WI38 (cell line): Measurements from ENCODE around the gene XXYLT1.

Source experiments
- H3K4me3 ChIP-seq: 2 replicates; pipeline ENCODE4 v1.5.1; 2011; ENCODE audit warnings: low read depth, mild to moderate bottlenecking, control low read depth, low read length
- TF ChIP-seq, protein P1 (sequence below): IDR thresholded peaks from 2 replicates; pipeline ENCODE4 v1.5.1; 2012; ENCODE audit warnings: low read depth, mild to moderate bottlenecking, control low read depth, low read length

XXYLT1 gene

DNA sequence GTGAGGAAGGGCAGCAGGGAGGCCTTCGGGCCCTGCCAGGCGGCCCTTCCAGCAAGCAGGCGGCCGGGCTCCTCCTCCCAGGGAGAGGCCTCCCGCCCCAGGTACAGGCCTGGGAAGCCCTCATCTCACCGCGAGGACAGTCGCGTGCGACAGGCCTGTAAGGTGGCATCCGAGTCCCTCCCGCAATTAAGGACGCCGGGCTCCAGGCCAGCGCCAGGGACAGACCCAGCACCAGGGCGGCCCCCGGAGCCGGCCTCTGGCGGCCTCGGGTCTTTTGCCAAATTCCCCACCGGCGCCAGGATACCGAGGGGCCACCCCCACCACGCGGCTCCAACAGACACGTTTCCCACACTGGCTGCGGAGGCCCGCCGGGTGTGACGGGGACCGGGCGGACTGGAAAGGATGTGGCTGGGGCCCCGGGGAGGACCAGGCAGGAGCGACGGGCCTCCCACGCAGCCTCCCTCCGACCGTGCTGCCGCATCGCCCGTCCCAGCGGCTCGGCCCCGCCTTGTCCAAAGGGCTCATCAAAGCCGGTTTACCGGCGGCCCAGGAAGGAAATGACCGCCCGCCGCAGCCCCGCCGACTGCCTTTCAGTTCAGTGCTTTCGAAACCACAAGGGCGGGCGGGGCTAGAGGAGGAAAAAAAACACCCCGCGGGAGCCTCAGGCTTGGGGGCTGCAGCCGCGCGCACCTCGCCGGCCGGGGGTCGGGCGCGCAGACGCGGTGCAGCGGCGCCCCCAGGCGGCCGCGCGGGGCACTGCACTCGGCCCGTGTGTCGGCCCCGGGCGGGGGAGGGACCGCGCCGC is 11.3 kb downstream of the XXYLT1 start:
- TF ChIP-seq, protein P1, sequence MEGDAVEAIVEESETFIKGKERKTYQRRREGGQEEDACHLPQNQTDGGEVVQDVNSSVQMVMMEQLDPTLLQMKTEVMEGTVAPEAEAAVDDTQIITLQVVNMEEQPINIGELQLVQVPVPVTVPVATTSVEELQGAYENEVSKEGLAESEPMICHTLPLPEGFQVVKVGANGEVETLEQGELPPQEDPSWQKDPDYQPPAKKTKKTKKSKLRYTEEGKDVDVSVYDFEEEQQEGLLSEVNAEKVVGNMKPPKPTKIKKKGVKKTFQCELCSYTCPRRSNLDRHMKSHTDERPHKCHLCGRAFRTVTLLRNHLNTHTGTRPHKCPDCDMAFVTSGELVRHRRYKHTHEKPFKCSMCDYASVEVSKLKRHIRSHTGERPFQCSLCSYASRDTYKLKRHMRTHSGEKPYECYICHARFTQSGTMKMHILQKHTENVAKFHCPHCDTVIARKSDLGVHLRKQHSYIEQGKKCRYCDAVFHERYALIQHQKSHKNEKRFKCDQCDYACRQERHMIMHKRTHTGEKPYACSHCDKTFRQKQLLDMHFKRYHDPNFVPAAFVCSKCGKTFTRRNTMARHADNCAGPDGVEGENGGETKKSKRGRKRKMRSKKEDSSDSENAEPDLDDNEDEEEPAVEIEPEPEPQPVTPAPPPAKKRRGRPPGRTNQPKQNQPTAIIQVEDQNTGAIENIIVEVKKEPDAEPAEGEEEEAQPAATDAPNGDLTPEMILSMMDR, result peak; percentile 9; the same call in 1 of the 2 replicates
- peak overlapping the region; percentile 68 for H3K4me3 ChIP-seq

DNA sequence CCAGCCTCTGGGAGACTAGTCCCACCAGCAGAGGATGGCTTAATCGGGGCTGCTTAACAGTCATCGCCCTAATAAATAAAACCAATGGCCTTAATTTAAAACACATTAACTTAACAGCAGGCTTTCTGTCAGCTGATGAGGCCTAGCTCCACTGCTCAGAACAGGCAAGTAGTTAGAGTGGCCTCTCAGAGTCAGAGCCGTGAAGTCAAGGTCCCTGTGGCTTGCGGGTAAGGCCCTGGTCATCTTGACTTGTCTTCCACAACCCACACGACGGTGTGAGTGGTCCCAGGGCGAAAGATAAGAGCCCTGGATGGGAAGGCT is 11.8 kb downstream of the XXYLT1 start:
- TF ChIP-seq, protein P1, result no peak
- peak overlapping the region; percentile 60 for H3K4me3 ChIP-seq

DNA sequence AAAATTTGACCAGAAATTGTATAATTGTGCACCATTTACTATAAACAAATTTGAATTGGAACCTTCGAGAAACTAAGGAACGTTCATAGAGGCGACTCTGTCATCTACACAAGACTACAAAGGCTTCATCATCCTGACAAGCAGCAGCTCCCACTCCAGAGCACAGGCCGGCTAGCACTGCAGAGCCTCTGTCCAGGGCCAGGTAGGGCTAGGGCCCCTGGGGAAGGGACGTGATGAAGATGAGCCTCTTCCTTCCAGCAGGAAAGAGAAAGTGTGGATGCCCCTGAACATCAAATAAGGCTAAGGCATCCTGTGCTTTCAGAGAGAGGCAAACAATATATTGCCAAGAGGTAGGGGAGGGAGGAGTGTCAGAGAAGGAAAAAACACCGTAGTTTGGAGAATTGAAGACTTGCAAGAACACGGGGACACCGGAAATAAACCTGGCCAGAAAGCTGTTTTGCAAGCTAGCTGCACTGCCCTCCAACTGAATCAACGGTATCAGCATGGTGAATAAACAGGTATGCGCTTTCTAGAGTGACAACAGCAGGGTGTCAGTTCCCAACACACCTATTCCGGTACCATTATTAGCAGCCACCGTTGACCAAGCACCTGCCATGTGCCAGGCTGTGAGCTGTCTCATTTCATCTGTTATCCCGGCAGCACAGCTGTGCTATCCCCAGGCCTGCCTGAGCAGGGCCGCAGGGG is 12.4 kb downstream of the XXYLT1 start:
- H3K4me3 ChIP-seq, result no peak overlapping the region; the same call in 1 of the 2 replicates
- TF ChIP-seq, protein P1, result no peak

DNA sequence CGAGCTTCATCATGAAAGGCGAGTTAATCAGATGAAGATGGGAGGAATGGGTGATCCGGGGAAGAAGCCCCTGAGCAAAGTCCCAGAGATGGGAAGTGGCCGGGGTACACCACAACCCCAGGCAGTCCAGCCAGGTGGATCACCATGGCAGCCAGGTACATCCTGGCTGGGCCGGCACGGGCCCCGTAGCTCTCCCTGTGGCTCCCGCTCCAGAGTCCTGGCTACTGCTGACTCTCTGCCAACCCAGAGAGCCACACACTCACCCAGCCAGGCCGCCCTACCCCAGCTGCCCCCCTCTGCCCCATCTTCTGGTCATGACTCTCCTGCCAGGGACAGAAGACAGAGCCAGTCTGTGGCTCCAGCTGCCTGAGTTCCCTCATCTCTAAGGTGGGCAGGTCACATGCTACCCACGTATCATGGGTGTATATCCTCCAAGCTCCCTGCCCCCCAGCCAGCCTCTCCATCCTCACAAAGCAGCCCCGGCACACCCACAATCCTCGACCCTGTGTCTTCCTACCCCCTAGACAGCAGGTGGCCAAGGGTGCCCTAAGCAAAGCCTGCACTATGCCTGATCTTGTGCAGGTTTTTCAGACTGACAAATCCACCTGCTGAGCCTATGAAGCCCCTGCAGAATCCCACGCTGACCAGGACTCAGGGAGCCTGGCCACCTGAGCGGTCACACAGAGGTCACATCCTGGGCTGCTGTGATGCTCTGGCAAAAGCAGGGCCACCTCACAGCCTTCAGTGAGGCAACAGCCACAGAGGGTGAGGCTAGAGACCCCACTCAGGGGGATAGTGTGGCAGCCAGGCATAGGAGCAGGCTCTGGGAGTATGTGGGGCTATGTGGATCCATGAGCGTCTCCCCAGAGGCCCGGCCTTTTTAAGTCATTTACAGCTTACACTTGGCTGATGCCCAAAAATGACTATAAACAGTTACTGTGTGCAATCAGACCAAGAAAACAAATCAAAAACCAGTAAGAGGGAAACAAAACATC is 13.2 kb downstream of the XXYLT1 start:
- TF ChIP-seq, protein P1, result no peak
- no peak overlapping the region for H3K4me3 ChIP-seq

DNA sequence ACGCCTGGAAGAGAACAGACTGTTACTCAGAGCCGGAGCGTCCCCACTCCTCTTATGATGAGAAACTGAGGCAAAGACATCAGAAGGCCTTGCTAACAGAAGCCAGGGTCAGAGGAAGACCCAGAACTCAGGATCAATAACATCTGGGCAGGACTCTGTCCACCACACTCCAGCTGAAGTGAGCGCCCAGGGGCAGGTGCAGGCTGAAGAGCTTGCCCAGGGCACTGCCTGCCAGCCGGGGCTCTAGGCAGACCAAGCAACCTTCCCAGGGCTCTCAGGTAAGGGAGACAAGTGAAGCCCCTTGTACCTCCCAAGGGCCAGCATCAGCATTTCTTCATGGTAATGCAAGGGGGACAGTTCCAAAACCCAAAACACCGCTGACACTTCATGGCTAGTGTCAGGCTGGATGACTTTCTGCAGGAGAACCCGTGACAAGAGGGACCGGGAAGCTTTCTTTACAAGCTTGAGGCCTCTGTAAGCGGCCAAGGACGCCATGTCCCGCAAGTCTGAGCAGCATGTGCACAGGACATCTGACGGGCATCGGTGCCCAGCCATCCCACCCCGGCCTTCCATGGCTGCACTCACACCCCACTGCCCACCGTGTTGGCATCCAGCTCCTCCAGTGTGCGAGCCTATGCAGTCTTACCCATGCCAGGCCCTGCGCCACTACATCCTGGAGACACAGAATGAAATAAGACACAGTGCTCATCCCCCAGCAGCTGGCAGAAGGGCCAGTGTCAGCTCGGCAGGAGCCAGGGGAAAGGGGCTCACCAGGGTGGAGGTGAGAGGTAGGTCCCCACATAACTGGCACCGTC is 14.1 kb downstream of the XXYLT1 start:
- TF ChIP-seq, protein P1, result no peak
- no peak overlapping the region for H3K4me3 ChIP-seq
